GM12865 (cell line): ENCODE results near the gene SLC27A5.

Experiments used
- DNase-seq: peaks from one replicate; pipeline ENCODE4 v3.0.0; 2010; ENCODE audit warnings: low read depth
- H3K4me3 ChIP-seq: 2 replicates; pipeline ENCODE4 v1.5.1; 2011; ENCODE audit warnings: mild to moderate bottlenecking, low read depth, low read length, control low read depth
- TF ChIP-seq, protein P1 (sequence below): IDR thresholded peaks from 2 replicates; pipeline ENCODE4 v1.5.1; 2011; ENCODE audit warnings: low read length, control low read depth, low read depth, inconsistent platforms; ENCODE audit not compliant: insufficient read depth; ENCODE audit errors: missing control alignments

Gene SLC27A5

DNA sequence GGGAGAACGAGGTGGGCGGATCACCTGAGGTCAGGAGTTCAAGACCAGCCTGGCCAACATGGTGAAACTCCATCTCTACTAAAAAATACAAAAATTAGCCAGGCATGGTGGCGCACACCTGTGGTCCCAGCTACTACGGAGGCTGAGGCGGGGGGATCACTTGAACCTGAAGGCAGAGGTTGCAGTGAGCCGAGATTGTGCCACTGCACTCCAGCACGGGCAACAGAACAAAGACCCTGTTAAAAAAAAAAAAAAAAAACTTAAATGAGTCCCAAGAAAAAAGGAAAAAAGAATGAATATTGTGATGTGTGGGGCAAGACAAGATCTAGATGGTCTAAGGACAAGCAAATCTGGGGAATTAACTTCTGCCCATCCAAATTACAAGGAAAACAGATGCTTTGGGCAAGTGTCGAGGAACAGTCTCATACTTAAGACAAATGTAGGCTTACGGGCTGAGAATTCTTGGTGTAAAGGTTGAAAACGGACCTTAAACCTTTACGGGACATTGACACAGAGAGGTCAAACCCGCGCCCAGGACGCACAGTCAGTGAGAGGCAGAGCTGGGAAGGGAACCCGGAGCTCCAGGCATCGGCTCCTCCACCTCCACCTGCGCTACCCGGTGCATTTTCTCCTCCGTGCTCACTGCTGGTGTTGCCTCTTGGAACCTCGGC is 45.6 kb downstream of the SLC27A5 start:
- DNase-seq = no peak
- peak overlapping the region; percentile 28 for H3K4me3 ChIP-seq
- TF ChIP-seq, protein P1, sequence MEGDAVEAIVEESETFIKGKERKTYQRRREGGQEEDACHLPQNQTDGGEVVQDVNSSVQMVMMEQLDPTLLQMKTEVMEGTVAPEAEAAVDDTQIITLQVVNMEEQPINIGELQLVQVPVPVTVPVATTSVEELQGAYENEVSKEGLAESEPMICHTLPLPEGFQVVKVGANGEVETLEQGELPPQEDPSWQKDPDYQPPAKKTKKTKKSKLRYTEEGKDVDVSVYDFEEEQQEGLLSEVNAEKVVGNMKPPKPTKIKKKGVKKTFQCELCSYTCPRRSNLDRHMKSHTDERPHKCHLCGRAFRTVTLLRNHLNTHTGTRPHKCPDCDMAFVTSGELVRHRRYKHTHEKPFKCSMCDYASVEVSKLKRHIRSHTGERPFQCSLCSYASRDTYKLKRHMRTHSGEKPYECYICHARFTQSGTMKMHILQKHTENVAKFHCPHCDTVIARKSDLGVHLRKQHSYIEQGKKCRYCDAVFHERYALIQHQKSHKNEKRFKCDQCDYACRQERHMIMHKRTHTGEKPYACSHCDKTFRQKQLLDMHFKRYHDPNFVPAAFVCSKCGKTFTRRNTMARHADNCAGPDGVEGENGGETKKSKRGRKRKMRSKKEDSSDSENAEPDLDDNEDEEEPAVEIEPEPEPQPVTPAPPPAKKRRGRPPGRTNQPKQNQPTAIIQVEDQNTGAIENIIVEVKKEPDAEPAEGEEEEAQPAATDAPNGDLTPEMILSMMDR = no peak

DNA sequence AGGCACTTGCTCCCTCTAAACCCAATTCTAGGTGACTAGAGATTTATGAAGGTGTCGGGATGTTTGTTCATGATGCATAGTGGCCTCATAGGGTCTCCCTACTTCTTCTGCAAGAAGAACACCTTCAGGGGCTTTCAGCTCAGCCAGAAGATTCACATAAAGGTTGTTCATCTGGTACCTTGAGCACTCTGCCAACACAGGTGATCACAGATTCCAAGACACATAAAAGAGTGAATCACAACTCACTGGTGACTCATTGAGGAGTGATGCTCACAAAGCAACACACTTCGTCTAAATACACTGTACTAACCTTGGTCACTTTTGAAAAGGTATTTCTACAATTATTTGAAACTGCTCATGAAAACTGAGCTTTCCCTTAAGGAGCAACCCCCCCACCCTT is 51.8 kb downstream of the SLC27A5 start:
- DNase-seq = no peak
- no peak overlapping the region for H3K4me3 ChIP-seq
- TF ChIP-seq, protein P1 = no peak

DNA sequence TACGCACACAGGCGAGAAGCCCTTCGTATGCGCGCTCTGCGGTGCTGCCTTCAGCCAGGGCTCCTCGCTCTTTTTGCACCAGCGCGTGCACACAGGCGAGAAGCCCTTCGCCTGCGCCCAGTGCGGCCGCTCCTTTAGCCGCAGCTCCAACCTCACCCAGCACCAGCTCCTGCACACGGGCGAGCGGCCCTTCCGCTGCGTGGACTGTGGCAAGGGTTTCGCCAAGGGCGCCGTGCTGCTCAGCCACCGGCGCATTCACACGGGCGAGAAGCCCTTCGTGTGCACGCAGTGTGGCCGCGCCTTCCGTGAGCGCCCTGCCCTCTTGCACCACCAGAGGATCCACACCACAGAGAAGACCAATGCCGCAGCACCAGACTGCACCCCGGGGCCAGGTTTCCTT is 55.7 kb downstream of the SLC27A5 start:
- H3K4me3 ChIP-seq = no peak overlapping the region
- DNase-seq = no peak
- TF ChIP-seq, protein P1 = no peak

DNA sequence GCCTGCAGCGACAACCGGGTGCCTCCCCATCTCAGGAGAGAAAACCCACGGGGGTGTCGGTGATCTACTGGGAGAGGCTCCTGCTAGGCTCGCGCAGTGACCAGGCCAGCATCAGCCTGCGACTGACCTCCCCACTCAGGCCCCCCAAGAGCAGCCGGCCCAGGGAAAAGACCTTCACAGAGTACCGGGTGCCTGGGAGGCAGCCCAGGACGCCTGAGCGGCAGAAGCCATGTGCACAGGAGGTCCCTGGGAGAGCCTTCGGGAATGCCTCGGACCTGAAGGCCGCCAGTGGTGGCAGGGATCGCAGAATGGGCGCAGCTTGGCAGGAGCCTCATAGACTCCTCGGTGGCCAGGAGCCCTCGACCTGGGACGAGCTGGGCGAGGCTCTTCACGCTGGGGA is 56.5 kb downstream of the SLC27A5 start:
- TF ChIP-seq, protein P1 = no peak
- no peak for DNase-seq

DNA sequence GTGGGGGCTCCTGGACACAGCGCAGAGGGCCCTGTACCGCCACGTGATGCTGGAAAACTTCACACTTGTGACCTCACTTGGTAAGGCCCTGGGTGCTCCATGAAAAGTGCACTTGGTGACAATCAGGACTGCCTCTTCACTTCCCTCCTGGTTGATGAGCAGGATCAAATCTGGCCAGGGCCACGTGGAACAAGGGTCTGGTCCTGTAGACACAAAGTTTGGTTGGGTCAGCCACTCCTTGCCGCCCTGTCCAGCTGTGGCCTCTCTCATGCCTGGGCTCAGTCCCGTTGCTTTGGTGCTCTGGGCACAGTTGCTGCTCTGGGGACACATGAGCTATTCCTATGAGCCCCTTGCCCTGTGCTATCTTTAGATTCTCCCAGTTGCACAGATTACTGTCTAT is 58.0 kb downstream of the SLC27A5 start:
- DNase-seq = no peak
- TF ChIP-seq, protein P1 = no peak
- H3K4me3 ChIP-seq = no peak overlapping the region

More for the DNA sequence above, 56.5 kb downstream of the SLC27A5 start:
- no peak overlapping the region for H3K4me3 ChIP-seq

DNA sequence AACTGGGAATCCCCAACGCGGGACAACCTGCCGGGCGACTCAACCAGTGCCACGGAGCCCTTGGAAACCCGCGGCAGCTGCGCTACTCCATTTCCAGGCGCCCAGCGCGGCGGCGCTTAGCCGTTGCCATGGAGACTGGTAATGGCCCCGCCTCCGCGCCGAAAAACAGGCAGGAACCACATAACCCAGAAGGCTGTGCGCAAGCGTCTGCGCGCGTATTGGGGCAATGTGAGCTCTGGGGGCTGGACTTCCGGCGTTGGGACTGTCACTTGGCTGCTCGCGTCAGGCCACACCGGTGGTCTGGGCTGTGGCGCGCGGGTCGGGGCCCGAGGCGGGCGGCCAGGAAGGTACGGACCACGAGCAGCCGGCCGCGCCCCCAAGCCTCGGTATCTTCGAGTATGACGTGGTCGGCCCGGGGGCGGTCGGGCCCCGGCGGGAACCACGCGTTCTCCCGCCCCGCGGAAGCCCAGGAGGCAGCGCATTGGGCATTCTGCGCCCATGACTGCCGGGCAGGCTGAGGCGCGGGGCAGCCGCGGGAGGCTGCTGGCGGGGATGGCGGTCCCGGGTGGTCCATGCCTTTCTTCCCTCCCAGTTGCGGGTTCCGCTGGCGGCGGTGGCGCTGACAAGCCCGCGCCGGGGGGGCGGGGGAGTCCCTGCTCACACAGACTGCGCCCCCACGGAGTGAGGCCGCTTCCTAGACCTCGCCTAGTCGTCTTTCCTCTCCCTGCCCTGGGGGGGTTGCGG is 60.3 kb downstream of the SLC27A5 start, which contains the start of gene ZNF324B:
TSS of gene ZNF324B (plus strand) at position 265 of the 744 bp plus-strand sequence. CDS start 2,080 bp downstream, outside the sequence.
- DNase-seq = peak; percentile 97

More for the DNA sequence above, 60.3 kb downstream of the SLC27A5 start, which contains the start of gene ZNF324B:
- H3K4me3 ChIP-seq = peak within 1 kb of the TSS; percentile 91
- TF ChIP-seq, protein P1 = no peak
